Stimulated activated CD4-positive, alpha-beta T cell treated with anti-CD3 and anti-CD28 coated beads, TNF-alpha, amount 100 ng/mL, for 1 hour (primary cell): Measurements from ENCODE around the gene SLC9A6.
"Not testable (repeated sequence)": the region's sequence is repeated elsewhere in the genome, so short reads cannot be mapped to it uniquely, and the experiment has no call there.

Experiments
- DNase-seq, 3 donors: peaks; one replicate each; pipeline ENCODE4 v3.0.0-alpha.2; 2020; ENCODE audit warnings: low read depth in 3 of 3, low spot score in 1 of 3

Gene SLC9A6

GRCh38 chrX:136028383-136028984 lies 43.2 kb downstream of the SLC9A6 start:
- DNase-seq: no peak

DNA sequence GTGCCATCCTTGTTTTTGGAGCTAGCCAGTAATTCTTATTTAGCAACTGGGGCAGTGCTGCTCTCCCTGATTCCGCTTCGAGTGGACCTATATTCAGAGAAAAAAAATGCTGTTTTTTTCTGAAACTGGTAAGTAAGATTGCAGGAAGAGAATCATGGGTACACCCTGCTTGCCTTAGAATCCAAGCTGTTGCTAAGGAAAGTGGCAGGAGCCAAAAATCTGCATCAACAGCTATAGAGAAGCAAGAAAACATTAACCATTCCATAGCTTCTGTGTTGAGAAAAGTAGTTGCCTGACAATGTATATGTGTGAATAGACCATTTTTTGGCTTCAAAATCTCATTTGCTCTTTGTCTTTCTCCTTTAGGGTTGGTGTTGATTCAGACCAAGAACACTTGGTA lies 44.5 kb downstream of the SLC9A6 start:
- no peak for DNase-seq

DNA sequence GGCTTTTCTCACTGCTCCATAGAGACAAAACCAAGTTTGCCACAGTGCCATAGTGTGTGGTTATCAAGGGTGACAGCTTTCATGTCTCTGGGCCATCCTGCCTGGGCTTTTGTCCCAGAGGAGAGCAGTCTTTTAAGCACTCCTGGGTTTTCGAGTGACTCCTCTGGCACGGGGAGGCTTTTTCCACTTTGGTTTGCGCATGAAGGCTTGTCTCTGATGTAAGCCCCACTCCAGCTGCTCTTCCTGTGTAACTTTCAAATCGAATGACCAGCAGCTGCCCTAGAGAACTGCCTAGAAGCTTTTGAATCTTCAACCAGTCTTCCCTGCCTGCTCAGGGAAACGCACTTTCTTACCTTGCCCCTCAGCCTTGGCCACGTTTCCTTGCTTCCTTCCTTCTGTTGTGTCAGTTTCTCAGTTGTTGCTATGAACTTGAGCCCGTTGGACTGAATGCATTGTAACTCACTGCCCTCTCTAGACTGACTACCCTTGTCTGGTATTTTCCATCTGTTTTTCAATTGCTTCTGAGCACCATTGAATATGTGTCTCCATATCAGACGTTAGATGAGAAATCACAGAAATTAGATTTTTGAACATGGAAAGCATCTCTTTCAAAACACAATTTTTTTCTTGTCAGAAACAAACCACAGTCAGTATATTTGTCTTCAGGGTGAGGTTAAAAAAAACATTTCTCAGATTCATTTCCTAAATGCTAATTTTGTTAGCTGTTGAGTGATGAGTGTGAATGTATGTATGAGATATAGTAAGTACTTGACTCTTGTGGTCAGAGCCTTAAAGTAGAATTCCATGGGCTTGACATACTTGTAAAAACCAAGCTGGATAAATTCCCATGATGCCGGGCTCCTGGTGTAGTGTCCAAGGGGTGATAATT lies 45.3 kb downstream of the SLC9A6 start:
- DNase-seq: no peak

- DNase-seq: no peak
These were observed 46.4 kb downstream of the SLC9A6 start for GRCh38 chrX:136031626-136032025.

DNA sequence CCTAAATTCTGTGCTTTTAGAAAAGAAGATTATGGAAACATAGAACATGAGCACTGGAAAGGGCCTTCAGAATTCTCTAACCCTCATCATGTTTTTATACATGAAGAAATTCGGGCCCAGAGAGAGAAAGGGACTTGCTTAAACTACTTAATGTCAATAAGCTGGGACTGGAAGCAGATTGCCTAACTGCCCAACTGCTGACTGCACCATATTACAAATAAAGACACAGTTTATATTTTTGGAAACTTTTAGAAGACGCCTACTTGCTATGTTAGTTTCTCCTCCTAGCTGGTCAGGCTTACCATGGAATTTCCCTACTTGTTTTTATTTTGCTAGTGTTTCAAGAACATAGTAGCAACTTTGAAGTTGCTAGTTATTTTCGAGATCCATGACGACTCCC lies 47.1 kb downstream of the SLC9A6 start:
- no peak for DNase-seq

DNA sequence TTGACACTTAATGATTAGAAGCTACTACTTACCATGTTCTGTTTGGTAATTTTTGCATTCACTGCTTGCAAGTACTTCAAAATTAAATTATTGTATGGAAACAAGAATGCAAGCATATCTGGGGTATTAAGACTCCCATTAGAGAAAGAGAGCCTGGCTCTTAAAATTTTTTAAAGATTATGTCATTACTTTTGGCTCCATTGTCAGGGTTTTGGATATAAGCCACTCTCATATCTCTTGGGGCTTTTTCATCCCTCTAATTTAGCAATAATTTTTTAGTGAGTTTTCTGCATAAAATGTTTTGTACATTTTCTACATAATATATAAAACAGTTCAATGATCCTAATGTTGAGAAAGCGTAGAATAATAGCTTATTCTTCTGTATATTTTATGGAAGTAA lies 49.4 kb downstream of the SLC9A6 start:
- no peak for DNase-seq

DNA sequence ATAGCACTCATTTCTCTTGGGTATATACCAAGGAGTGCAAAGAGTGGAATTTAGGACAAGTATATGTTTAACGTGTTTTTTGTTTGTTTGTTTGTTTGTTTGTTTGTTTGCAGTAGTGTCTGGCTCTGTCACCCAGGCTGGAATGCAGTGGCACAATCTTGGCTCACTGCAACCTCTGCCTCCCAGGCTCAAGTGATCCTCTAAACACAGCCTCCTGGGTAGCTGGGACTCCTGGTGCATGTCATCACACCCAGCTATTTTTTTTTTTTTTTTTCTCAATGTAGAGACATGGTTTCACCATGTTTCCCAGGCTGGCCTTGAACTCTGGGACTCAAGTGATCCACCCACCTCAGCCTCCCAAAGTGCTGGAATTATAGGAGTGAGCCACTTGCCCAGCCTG lies 50.4 kb downstream of the SLC9A6 start:
- DNase-seq: no peak

- DNase-seq: no peak
These were observed 54.2 kb downstream of the SLC9A6 start for GRCh38 chrX:136039485-136039884.

GRCh38 chrX:136039968-136040367 lies 54.7 kb downstream of the SLC9A6 start:
- DNase-seq: no peak

GRCh38 chrX:136041254-136041812 lies 56.1 kb downstream of the SLC9A6 start:
- no peak for DNase-seq

GRCh38 chrX:136045008-136045407 lies 59.8 kb downstream of the SLC9A6 start:
- no peak for DNase-seq

DNA sequence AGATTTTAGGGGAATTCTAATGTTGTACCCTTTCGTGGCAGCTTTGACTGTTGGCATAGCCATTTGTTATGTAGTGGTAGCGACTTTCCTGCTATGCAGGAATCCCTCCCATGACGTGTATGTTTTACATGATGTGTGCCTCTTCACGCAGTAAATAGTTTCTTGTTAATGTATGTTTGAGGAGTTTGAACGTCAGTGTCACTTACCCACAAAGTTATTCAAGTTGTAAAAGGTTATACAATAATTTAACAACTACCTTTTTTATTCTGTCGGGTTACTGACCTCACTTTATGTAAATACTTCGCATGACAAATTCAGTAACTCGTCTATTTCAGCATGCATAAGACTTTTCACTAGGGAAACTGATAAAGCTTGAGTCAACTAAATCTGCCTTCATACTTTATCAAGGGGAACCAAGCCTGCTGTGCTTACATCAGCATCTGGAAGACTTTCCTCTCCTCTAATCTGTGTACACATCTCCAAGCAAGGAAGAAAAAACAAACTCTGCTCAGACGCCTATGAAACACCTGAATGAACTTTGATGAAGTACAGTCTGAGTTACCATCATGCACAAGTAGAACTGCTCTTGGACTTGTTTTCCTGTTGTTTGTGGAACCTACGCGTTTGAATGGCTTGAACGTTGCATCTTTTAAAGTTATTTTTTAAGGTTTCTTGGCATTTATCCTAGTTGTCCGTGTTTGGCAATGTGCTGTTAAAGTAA lies 61.2 kb downstream of the SLC9A6 start:
- DNase-seq: no peak

DNA sequence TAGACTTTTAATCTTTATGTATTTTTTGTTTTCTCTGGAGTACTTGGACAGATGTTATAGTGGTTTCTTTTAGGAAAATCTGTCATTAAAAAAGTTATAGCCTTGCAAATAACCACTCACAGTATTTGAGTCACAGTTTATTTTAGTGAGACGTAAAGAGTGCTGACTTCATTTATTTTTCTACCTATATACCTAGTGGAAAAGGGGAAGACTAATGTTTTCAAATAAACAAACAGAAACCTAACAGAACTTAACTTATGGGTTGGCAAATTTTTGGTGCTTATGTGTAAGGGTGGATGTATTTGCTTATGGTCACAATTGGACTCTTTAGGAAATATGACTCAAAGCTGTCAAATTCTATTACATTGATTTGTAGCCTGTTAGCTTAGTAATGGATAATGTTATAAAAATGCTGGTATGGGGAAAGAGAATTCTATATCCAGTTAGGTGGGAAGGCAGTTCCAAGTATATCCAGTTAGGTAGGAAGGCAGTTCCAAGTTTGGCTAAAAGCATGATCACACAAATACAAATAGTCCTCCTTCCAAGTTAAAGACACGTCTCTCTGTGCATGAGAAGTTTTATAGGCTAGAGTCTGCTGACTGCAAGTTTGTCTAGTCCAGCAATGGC lies 61.9 kb downstream of the SLC9A6 start:
- no peak for DNase-seq

DNA sequence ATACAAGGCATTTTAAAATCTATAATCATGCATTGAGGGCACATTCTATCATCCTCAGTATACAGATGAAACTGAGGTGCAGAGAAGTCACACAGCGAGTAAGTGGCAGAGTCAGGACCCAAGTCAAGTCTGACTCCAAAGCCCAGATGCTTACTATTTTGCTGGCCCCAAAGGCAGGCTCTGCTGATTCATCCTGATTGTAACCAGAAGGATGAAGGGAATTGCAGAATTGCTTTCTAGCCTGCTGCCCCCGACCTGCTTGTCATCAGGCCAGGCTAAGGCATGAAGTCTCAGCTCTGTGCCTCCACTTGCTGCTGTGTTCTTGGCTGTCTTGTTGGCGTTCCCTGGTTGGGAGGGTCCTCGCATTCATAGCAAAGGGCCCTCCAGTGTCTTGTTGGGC lies 62.7 kb downstream of the SLC9A6 start:
- DNase-seq: no peak

GRCh38 chrX:136048446-136048845 lies 63.2 kb downstream of the SLC9A6 start:
- DNase-seq: no peak

- DNase-seq: no peak
These were observed 64.4 kb downstream of the SLC9A6 start for GRCh38 chrX:136049608-136050007.

DNA sequence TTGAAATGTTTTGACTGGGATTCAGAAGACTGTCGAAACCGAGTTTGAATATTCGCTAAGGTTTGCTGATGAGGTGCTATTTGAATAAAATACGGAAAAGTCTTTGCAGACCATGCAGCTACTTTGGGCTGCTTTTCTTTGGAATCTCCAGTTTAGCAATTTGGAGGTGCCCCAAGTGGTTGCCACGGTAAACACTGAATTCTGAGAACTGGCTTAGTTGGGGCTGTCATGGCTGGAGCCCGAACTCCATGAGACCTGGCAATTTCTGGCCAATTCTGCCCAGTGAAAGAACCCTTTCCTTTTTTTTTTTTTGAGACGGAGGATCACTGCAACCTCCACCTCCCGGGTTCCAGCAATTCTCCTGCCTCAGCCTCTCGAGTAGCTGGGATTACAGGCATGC lies 65.6 kb downstream of the SLC9A6 start:
- DNase-seq: not testable (repeated sequence)

GRCh38 chrX:136051611-136052010 lies 66.4 kb downstream of the SLC9A6 start:
- no peak for DNase-seq

- DNase-seq: no peak
These were observed 70.5 kb downstream of the SLC9A6 start for GRCh38 chrX:136055651-136056221.

GRCh38 chrX:136057567-136057966 lies 72.3 kb downstream of the SLC9A6 start:
- no peak for DNase-seq

- DNase-seq: no peak
These were observed 74.1 kb downstream of the SLC9A6 start for GRCh38 chrX:136059350-136059749.
